NCI-H345 (cell line): ENCODE measurements around the gene UMAD1.
"Not testable (repeated sequence)": the region's sequence is repeated elsewhere in the genome, so short reads cannot be mapped to it uniquely, and the experiment has no call there.

Experiments
- DNase-seq: peaks from one replicate; lab custom pipeline; 2025; lab: John Stamatoyannopoulos, UW

The UMAD1 gene

DNA sequence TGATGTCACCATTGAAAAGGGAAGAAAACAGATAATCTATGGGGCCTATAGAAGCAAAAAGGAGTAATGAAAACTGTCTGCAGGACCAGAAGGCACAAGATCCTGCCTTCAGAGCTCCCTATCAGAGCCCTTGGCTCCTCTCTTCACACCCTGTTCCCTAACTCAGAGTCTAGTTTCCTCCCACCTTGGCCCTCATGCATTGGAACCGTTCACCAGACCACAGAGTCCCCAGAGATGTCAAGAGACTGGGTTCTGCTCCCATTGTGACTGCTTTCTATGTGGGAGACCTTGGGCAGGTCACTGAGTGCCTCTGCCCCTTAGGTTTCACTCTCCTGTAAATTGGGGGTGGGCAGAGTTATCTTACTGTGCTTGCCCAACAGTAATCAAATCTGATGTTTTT lies 158.0 kb downstream of the UMAD1 start:
- no peak for DNase-seq

- DNase-seq: peak; percentile 19
Measured at GRCh38 chr7:7799138-7799537, 158.6 kb downstream of the UMAD1 start.

- no peak for DNase-seq
Measured at GRCh38 chr7:7802531-7802930, 162.0 kb downstream of the UMAD1 start.

DNA sequence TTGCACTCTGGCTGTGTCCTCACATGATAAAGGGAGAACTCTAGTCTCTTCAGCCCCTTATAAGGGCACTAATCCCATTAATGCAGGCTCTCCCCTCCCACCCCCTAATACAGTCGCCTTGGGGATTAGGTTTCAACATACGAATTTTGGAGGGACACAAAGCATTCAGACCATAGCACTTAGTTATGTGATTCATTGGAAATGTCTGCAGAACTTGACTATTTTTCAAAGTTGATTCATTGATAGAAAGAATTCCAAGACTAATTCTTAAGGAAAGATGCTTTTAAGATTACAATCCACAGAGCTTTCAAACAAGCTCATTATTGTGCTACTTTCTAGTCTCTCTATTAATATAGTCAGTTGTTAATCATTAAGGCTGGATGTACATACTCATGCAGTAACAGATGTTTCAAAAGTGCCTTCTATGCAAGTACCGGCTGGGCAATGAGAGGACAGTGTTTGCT lies 163.2 kb downstream of the UMAD1 start:
- DNase-seq: no peak

DNA sequence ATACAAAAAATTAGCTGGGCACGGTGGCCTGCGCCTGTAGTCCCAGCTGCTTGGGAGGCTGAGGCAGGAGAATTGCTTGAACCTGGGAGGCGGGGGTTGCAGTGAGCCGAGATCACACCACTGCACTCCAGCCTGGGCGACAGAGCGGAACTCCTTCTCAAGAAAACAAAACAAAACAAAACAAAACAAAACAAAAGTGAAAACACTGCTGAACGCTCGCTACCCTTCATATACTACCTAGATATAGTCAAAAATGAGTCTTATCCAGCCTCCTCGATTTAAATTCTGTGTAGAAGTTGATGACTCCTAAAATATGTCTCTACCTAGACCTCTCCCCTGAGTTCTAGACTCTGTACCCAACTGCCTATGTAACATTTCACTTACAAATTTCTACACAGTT lies 164.3 kb downstream of the UMAD1 start:
- not testable (repeated sequence) for DNase-seq

DNA sequence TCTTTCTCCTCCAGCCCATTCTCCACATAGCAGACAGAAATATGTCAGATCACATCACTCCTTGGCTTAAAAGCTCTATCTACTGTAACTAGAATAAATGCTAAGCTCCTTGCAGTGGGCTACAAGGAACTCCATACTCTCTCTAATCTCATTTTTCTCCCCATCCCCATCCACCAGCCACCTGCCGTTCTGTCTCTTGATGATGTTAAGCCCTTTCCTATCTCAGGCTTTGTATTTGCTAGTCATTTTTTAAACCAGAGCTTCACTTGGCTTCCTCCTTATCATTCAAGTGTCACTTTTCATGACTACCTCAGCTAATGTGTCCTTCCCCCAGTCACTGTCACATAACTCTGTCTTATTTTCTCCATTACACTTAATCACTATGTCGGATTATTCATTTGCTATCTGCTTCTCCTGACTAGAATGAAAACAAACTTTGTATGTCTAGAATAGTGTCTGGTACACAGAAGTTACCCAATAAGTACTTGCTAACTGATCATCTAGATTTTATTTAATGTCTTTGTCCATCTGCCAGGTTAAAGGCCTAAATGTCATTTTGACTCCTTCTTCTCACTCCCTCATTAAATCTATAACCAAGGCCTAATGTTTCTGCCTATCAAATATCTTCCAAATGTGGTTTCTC lies 165.1 kb downstream of the UMAD1 start:
- DNase-seq: no peak

- no peak for DNase-seq
Measured at GRCh38 chr7:7808156-7808555, 167.6 kb downstream of the UMAD1 start.

DNA sequence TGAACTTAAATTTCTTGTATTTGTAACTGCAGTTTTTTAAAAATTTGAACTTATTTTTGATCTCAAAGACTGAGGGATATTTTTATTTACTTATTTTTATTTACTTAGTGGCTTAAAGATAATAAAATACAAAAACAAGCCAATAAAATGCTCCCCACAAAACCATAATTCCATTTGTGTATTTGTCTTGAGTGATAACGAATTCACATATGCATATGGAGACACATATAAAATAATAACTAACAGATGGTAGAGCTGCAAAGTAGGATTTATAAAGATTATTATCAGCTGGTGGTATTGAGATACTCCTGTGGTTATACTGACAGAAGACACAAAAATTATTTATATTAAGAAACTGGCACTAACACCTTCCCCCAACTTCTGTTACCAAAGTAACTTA lies 168.1 kb downstream of the UMAD1 start:
- no peak for DNase-seq

GRCh38 chr7:7810380-7810779 lies 169.8 kb downstream of the UMAD1 start:
- DNase-seq: no peak

GRCh38 chr7:7810826-7811225 lies 170.3 kb downstream of the UMAD1 start:
- no peak for DNase-seq

DNA sequence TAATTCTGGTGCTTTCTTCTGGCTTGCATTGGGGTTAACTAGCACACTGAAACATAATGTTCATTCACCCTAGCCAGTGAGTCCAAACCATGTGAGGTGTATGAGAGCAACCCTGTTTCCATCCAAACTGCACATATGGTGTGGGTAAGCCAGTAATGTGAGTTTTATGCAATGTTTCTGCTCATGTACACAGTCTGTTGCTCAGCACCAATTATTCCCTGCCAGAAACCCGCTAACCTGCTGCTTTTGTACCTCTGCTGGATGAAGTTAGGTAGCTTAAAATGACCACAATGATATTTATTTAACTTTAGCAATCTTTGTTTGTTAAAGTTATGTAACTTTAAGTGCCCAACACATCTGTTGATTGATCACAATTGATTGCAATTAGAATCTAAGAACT lies 171.6 kb downstream of the UMAD1 start:
- DNase-seq: no peak

DNA sequence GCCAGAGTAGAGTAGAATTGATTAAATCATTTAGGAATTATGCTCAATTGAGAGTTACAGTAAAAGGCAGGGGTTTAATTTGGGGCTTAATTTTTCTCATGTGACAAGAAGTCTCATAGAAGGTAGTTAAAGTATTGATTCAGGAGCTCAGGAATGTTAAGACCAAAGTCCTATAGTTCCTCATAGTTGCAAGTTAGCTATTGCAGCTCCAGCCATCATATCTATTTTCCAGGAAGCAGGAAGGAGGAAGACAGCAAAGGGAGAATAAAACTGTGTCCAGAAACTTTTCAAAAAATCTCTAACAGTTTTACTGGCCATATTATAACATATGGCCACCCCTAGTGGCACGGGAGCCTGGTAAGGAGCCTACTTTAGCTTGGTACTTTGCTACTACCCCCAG lies 174.8 kb downstream of the UMAD1 start:
- no peak for DNase-seq

DNA sequence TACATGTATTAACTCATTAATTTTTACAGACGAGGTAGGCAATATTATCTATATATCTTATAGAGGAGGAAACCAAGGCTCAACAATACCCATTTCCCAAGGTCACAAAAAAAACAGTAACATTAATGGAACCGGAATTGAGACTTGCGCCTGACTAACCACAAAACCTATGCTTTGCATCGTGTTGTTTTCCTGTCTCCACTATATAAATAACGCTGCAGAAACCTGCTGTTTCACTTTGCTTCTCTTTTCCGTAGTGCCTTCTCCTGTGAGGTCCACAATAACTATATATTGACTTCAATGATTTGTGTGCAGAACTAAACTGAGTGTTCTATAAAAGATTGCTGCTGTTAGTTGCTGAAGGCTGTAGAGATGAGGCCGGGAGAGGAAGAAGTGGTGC lies 175.5 kb downstream of the UMAD1 start:
- no peak for DNase-seq

DNA sequence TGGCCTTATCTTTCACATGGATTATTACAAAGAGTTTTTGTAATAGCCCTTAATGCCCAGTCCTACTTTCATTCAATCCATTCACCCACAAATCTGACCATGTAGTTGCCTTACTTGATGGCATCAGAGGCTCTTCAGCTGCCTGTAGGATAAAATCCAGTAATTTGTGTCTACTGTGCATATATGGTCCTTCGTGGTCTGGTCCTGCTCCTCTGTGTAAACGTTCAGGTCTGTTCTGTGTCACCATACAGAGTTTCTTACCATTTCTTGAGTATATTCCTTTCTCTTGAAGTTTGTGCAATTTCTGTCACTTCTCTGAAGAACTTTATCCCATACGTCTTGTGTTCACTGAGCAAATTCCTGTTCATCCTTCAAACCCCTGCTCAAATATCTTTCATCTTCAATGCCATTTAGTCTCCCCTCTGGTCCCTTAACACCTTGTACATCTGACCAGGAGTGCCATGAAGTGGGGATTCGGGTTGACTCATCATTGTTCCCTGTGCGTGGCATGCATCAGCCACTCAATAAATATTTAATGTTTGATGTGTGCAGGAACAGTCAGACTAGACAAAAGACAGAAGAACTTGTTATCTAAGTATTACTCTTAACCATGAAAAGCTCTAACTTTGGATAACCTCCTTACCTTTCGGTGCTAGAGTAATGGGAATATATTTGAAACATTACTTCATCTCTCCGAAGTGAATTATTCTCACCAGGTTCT lies 176.4 kb downstream of the UMAD1 start:
- no peak for DNase-seq

DNA sequence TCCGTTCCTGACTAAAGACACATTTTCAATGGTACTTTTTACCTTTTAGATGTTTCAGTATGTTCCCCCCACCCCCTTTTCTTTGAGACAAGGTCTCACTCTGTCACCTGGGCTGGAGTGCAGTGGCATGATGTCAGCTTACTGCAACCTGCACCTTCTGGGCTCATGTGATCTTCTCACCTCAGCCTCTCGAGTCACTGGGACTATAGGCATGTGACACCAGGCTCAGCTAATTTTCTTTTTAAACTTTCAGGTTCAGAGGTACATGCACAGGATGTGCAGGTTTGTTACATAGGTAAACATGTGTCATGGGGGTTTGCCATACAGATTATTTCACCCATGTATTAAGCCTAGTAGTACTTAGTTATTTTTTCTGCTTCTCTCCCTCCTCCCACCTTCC lies 177.2 kb downstream of the UMAD1 start:
- DNase-seq: no peak

DNA sequence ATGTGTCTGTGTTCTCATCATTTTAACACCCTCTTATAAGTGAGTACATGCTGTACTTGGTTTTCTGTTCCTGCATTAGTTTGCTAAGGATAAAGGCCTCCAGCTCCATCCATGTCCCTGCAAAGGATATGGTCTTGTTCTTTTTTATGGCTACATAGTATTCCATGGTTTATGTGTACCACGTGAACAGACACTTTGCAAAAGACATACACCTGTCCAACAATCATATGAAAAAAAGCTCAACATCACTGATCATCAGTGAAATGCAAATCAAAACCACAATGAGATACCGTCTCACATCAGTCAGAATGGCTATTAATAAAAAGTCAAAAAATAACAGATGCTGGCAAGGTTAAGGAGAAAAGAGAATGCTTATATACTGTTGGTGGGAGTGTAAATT lies 177.6 kb downstream of the UMAD1 start:
- not testable (repeated sequence) for DNase-seq

GRCh38 chr7:7819442-7820247 lies 179.1 kb downstream of the UMAD1 start:
- DNase-seq: no peak

GRCh38 chr7:7820409-7820808 lies 179.9 kb downstream of the UMAD1 start:
- DNase-seq: no peak

GRCh38 chr7:7820939-7821338 lies 180.4 kb downstream of the UMAD1 start:
- DNase-seq: no peak

- no peak for DNase-seq
Measured at GRCh38 chr7:7821517-7821916, 181.0 kb downstream of the UMAD1 start.

- DNase-seq: not testable (repeated sequence)
Measured at GRCh38 chr7:7825294-7825693, 184.7 kb downstream of the UMAD1 start.

DNA sequence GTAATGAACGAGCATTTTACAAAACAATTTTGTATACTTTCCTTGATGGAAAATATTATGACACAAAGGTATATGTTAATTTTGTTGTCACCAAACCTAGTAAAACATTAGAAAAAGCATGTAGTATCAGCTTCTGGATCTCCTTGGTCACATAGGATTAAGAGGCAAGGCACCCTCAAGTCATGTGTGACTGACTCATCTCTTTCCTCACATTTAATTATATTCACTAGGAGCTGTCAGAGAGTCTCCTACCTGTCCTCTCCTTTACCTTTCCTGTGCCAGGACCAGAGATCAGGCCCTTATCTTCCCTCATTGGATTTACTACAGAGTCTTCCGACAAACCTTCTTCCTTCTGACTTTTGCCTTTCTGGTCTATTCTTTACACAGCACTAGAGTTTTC lies 189.1 kb downstream of the UMAD1 start:
- DNase-seq: no peak
